Activated T-helper 2 cell treated with anti-CD3 and anti-CD28 coated beads, Interferon-gamma antibody, Interleukin-2, Interleukin-4, amounts not matched to agents 10 μg/mL and 5 μg/mL and 100 μg/mL, durations not matched to agents 14 hours and 24 hours and 36 hours (primary cell): ENCODE measurements around the gene SETDB1. TPM values are rescaled to one million over a fixed set of nuclear protein-coding genes. Genes with fewer than 3 reads are reported as not detected.
A peak's percentile ranks its signal among the peaks of the same experiment; 100 is the strongest.

Experiments used
- DNase-seq: peaks from one replicate; pipeline ENCODE4 v3.0.0; 2021; ENCODE audit warnings: low spot score
- H3K27ac Mint-ChIP-seq: one replicate; pipeline ENCODE4 v1.8.0; 2021; ENCODE audit warnings: mixed read lengths
- H3K27me3 Mint-ChIP-seq: one replicate; pipeline ENCODE4 v1.8.0; 2021; ENCODE audit warnings: low read depth, mixed read lengths
- H3K36me3 Mint-ChIP-seq: one replicate; pipeline ENCODE4 v1.8.0; 2021; ENCODE audit warnings: low read depth, mixed read lengths
- H3K4me1 Mint-ChIP-seq: one replicate; pipeline ENCODE4 v1.8.0; 2021; ENCODE audit warnings: low read depth, mixed read lengths
- H3K4me3 Mint-ChIP-seq: one replicate; pipeline ENCODE4 v1.8.0; 2021; ENCODE audit warnings: low read depth, mild to moderate bottlenecking, moderate library complexity, mixed read lengths
- H3K9me3 Mint-ChIP-seq: one replicate; pipeline ENCODE4 v1.8.0; 2021; ENCODE audit warnings: mixed read lengths
- intact Hi-C: fragments of 100-400 bp; cut with micrococcal nuclease; formaldehyde crosslinking; loops from one replicate; pipeline ENCODE4 v1.15.1; 2023
- total RNA-seq: library from RNA; stranded (reverse); gene quantifications from 2 replicates; pipeline ENCODE4 v1.2.3, GENCODE V29; 2022

The SETDB1 gene
- total RNA-seq, 1 donor from 2014 or later, result 60.9 TPM

DNA sequence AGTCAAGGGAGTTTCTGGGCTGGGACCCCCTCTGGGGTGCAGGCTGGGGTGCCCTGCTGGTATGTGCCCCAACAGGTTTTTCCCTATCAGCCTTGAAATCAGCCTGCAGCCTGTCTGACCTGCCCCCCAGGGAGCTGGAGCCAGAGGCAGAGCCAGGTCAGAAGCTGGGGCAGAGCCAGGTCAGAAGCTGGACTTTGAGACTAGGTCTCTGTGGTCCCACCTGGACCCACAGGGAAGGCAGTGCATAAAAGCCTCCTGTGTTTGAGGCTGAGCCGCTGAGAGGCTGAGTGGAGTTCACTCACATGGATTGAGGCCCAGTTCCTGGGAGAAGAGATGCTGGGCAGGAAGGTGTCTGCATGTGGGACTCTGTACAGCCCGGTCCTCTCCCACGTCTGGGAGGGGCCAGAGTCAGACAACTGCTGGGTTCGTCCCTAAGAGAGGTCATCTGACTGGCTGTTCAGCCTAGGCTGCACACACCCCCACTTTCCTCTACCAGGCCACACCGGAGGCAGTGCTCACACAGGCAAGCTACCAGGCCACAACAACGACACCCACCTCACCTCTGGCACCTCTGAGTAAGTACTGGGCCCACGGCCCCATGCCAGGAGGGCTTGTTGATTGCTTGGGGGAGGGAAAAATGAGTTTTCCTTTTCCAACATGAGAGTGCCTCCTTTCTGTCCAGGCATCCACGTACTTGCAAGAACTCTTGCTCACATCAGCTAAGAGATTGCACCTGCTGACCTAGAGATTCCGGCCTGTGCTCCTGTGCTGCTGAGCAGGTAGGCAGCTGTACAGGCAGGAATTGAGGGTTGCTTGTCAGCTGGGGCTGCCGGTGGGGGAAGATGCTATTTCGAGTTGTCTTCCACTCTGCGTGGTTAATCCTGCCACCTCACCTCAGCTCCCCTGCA, 55.9 kb downstream of the SETDB1 start, which contains the start of gene ANXA9:
TSS of gene ANXA9 (plus strand) at position 488 of the 908 bp plus-strand sequence. CDS start 814 bp downstream, outside the sequence.
- Mint-ChIP-seq H3K9me3 (no peaks in the 10 kb centered on the region), H3K27me3 (no peaks in the 10 kb centered on the region)
- intact Hi-C loops, result no loop called here

DNA sequence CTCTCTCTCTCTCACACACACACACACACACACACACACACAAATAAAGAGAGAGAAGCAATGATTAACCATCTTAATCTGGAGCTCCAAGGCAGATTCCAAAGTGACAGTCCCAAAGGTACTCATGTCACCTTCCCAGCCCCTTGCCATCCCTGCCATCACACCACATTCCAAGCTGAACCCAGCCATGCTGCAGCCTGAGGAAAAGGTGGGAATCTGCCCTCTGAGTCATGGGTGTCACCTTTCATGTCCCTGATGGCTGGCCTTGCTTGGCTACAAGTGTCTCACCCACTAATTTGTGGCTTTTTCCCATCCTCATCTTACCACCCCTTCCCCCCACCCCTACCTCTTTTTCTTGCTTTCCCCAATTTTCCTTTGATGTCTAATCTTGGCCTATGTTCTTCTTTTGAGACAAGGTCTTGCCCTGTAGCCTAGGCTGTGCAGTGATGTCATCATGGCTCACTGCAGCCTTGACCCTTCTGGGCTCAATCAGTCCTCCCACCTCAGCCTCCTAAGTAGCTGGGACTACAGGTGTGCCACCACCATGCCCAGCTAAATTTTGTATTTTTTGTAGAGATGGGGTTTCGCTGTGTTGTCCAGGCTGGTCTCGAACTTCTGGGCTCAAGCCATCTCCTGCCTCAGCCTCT, 59.1 kb downstream of the SETDB1 start:
- Mint-ChIP-seq H3K4me1 (no peaks in the 10 kb centered on the region), H3K27ac (no peak overlapping the region), H3K4me3 (no peak overlapping the region), H3K9me3 (no peaks in the 10 kb centered on the region), H3K36me3 (no peaks in the 10 kb centered on the region), H3K27me3 (no peaks in the 10 kb centered on the region)
- intact Hi-C loops, result no loop called here
- no peak for DNase-seq

More for the DNA sequence above, 55.9 kb downstream of the SETDB1 start, which contains the start of gene ANXA9:
- Mint-ChIP-seq H3K4me1 (peaks cover 11% of the 10 kb centered on the region), H3K27ac (no peak within 1 kb of the TSS), H3K36me3 (no peaks in the 10 kb centered on the region), H3K4me3 (no peak within 1 kb of the TSS)
- no peak for DNase-seq

DNA sequence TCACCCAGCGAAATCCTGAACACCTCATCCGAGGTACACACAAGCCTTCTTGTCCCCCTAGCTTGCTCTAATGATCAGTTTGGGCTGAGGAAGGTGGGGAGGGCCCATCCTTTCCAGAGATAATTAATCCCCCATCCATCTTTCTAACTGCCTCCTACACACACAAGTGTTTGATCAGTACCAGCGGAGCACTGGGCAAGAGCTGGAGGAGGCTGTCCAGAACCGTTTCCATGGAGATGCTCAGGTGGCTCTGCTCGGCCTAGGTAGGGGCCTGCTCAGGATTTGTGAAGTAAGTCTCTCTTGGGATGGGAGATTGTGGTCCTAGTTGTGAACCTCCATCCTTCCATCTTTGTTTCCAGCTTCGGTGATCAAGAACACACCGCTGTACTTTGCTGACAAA, 61.8 kb downstream of the SETDB1 start:
- H3K36me3 Mint-ChIP-seq, result no peaks in the 10 kb centered on the region
- no peak for DNase-seq
- intact Hi-C loops, result no loop called here
- no peak overlapping the region for H3K4me3 Mint-ChIP-seq
- H3K4me1 Mint-ChIP-seq, result no peaks in the 10 kb centered on the region
- H3K27me3 Mint-ChIP-seq, result no peaks in the 10 kb centered on the region
- no peak overlapping the region for H3K27ac Mint-ChIP-seq
- H3K9me3 Mint-ChIP-seq, result no peaks in the 10 kb centered on the region

DNA sequence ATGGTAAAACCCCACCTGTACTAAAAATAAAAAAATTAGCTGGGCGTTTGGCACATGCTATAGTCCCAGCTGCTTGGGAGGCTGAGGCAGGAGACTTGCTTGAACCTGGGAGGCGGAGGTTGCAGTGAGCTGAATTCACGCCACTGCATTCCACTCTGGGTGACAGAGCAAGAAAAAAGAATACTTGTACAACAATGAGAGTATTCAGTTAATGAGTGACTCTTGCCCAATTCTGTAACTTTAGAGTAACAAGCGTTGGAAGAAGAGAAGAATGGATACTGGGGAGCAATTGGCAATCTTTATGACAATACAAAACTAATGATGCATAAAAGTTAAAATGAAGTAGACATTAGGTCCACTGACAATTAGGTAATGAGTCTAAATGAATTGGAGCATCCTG, 66.5 kb downstream of the SETDB1 start:
- Mint-ChIP-seq H3K9me3 (no peaks in the 10 kb centered on the region), H3K27ac (no peak overlapping the region), H3K27me3 (no peaks in the 10 kb centered on the region), H3K4me3 (no peak overlapping the region), H3K36me3 (peaks cover 6% of the 10 kb centered on the region), H3K4me1 (peaks cover 5% of the 10 kb centered on the region)
- intact Hi-C loops, result no loop called here
- DNase-seq, result no peak

DNA sequence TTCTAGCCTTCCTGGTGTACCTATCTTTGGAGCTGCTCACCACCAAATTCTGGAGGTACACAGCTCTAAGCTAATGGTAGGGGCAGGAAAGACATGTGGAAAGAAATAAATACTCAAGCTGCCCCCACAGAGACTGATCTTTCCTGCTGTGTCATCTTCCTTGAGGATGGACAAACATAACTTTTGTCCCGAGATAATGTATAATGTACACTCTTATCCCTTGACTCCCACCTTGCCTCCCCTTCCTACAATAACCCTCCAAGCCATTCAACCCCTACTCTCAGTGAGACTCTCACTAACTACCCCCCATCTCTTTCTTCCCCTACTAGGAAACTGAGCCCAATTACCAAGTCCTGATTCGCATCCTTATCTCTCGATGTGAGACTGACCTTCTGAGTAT, 68.1 kb downstream of the SETDB1 start:
- no peak overlapping the region for H3K4me3 Mint-ChIP-seq
- H3K9me3 Mint-ChIP-seq, result no peaks in the 10 kb centered on the region
- no peak for DNase-seq
- H3K4me1 Mint-ChIP-seq, result peaks cover 5% of the 10 kb centered on the region
- no peak overlapping the region for H3K27ac Mint-ChIP-seq
- peaks cover 16% of the 10 kb centered on the region for H3K36me3 Mint-ChIP-seq
- intact Hi-C loops, result no loop called here
- no peaks in the 10 kb centered on the region for H3K27me3 Mint-ChIP-seq

DNA sequence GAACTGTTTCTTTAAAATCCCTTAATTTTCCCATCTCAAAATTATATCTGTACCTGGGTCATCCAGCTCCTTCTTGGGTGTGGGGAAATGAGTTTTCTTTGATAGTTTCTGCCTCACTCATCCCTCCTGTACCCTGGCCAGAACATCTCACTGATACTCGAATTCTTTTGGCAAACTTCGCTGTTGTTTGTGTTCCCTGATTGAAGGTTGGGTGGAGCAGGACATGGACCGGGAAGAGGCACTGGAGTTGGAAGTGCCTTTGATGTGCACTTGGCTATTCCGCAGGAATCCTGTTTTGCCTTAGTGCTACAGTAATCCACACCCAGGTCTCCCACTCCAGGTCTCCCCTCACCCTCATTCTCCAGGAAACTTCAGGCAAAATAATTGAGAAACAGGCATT, 69.3 kb downstream of the SETDB1 start:
- no peak overlapping the region for H3K4me3 Mint-ChIP-seq

DNA sequence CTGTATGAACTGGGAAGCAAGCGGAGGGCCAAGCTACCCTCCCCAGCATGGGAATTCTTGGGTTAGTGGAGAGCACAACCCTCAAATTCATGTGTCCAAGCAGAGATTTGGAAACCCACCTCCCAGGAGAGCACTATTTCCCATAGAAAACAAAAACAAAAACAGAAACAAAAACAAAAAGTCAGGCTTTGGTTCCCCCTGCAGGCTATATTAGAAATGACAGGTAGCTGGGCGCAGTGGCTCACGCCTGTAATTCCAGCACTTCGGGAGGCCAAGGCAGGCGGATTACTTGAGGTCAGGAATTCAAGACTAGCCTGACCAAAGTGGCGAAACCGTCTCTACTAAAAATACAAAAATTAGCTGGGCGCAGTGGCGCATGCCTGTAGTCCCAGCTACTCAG, 69.7 kb downstream of the SETDB1 start:
- DNase-seq, result no peak
- Mint-ChIP-seq H3K4me1 (peaks cover 12% of the 10 kb centered on the region), H3K27ac (no peak overlapping the region), H3K27me3 (no peaks in the 10 kb centered on the region), H3K9me3 (no peaks in the 10 kb centered on the region), H3K4me3 (no peak overlapping the region), H3K36me3 (peaks cover 26% of the 10 kb centered on the region)
- intact Hi-C loops, result loop anchor here (1.0 kb wide), 1 partner anchor 17 kb away; no protein-coding TSS in a partner anchor

More for the DNA sequence above, 69.3 kb downstream of the SETDB1 start:
- Mint-ChIP-seq H3K36me3 (peaks cover 21% of the 10 kb centered on the region), H3K27ac (no peak overlapping the region), H3K9me3 (no peaks in the 10 kb centered on the region), H3K27me3 (no peaks in the 10 kb centered on the region), H3K4me1 (peaks cover 8% of the 10 kb centered on the region)
- intact Hi-C loops, result no loop called here
- DNase-seq, result no peak

DNA sequence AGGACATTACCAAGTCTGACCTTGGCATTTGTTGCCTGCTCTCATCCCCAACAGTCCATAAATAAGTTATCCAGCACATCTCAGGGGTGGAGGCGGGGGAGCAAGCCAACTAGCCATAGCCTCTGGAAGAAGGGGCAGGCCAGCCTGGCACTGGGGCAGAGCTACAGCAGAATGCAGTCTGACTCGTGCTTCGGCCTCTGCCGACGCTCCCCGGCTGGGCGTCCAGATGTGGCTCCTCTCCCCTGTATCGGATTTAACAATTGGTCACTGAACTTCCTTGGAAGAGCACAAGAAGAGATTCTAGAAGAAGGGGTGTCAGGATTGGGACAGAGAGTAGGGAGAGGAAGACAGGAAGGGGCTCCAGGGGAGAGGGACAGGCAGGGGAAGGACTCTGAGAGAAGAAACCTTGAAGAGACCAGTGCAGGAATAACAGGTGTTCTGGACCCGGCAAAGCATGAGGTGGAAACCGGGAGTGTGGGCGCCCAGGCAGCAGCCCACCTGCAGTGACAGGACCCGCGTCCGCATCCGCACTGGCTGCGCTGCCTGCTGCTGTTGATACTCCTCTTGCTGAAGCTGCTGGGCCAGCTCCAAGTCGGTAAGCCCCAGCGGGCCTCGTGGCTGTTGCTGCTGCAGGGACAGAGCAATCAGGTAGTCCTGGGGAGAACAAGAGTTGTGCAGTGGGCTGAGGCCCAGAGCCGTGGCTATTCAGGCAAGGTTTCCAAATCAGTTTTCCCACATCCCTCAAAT, 71.1 kb downstream of the SETDB1 start:
- peak overlapping the region; percentile 21 for H3K27ac Mint-ChIP-seq
- H3K4me3 Mint-ChIP-seq, result no peak overlapping the region
- intact Hi-C loops, result no loop called here
- H3K36me3 Mint-ChIP-seq, result peaks cover 38% of the 10 kb centered on the region
- no peaks in the 10 kb centered on the region for H3K9me3 Mint-ChIP-seq
- no peak for DNase-seq
- H3K27me3 Mint-ChIP-seq, result no peaks in the 10 kb centered on the region
- H3K4me1 Mint-ChIP-seq, result peaks cover 17% of the 10 kb centered on the region

DNA sequence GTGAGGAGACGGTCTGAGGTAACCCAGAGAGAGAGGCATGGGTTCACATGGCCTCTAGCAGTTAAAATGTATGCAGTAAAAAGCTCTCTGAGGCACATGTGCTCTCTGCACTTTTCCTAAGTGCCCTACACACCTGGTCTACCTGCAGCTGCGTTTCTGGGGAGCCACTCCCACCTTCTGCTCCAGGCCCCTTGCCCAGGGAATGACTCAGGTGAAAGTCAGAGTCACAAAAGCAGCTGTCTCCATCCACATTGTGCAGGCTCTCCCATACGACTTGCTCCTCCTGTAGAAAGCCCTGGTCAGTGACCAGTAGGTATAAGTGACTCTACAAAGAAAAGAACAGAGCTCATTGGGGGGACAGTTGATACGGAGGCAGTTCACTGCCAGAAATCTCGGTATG, 71.8 kb downstream of the SETDB1 start:
- Mint-ChIP-seq H3K4me1 (peaks cover 23% of the 10 kb centered on the region), H3K9me3 (no peaks in the 10 kb centered on the region), H3K36me3 (peaks cover 43% of the 10 kb centered on the region), H3K27me3 (no peaks in the 10 kb centered on the region), H3K4me3 (no peak overlapping the region), H3K27ac (no peak overlapping the region)
- intact Hi-C loops, result no loop called here
- no peak for DNase-seq

DNA sequence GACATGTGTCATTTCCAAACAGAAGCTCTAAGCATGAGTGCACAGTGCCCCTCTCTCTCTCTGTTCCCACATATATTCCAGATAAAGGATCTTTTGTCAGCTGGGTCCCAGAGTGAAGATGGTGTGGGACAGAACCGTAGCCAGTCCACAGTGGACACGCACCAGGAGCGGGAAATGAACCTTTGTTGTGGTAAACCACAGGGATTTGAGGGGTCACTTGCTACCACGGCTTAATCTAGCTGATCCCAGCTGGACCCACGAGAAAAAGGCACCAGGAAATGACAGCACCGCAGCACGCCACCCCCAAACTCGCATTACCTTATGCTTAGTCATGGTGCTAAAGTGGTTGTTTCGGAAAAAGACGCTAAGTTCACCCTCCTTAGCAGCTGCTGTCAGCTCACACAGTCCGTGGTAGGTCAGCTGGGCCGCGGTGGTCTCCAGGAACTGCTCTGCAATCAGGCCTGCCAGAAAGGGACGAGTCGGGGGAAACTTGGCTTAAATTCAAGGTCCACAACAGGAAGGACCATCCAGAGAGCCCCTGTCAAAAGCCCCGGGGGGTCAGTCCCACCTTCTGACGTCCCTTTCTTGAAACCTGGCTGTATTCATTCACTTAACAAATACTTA, 73.0 kb downstream of the SETDB1 start:
- intact Hi-C loops, result no loop called here
- Mint-ChIP-seq H3K4me1 (peaks cover 33% of the 10 kb centered on the region), H3K4me3 (no peak overlapping the region), H3K9me3 (no peaks in the 10 kb centered on the region), H3K27ac (no peak overlapping the region), H3K27me3 (no peaks in the 10 kb centered on the region), H3K36me3 (peaks cover 43% of the 10 kb centered on the region)
- no peak for DNase-seq

DNA sequence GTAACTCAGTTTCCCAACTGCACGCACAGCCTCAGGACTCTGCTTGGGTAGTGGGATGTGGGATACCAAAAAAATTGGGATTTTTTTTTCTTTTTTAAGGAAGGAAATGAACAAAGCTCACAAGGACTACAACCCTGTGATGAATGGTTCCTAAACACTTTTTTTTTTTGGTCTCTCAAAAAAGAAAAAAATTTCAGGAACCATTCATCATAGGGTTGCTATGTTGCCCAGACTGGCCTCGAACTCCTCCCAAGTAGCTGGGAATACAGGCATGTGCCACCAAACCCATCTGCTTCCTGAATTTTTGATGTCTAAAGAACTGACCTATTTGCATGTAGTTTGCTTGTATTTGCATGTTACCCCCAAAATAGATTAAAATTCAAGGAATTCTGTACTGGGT, 73.8 kb downstream of the SETDB1 start:
- Mint-ChIP-seq H3K9me3 (no peaks in the 10 kb centered on the region), H3K27me3 (no peaks in the 10 kb centered on the region), H3K4me1 (peaks cover 36% of the 10 kb centered on the region)

DNA sequence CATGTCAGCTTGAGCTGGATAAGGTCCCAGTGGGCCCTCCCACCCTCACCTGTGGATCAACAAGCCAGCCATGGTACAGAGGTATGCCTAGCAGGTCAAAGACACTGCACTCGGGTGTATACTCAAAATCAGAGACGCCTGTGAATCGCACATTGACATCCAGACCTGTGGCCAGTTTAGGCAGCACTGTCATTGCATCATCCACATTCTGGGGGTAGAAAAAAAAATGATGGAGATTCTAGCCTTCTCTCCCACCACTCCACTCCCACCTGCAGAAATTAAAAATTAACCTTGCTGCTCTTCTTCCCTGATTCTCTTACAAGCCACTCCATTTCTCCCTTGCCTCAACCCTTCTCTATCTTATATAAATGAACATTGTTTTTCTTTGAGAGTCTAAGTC, 74.2 kb downstream of the SETDB1 start:
- no peaks in the 10 kb centered on the region for H3K9me3 Mint-ChIP-seq
- H3K27me3 Mint-ChIP-seq, result no peaks in the 10 kb centered on the region
- H3K27ac Mint-ChIP-seq, result no peak overlapping the region
- no peak overlapping the region for H3K4me3 Mint-ChIP-seq
- H3K36me3 Mint-ChIP-seq, result peaks cover 43% of the 10 kb centered on the region
- no peak for DNase-seq
- intact Hi-C loops, result loop anchor here (10.0 kb wide), 1 partner anchor 254 kb away; the partner anchor contains the start of gene PSMD4
- H3K4me1 Mint-ChIP-seq, result peaks cover 36% of the 10 kb centered on the region

More for the DNA sequence above, 73.8 kb downstream of the SETDB1 start:
- H3K4me3 Mint-ChIP-seq, result no peak overlapping the region
- peaks cover 43% of the 10 kb centered on the region for H3K36me3 Mint-ChIP-seq
- intact Hi-C loops, result loop anchor here (10.0 kb wide), 1 partner anchor 255 kb away; the partner anchor contains the start of gene PSMD4
- no peak overlapping the region for H3K27ac Mint-ChIP-seq
- no peak for DNase-seq
